IMR-90 (cell line): Measurements from ENCODE around the gene SOX21. TPM values are rescaled to one million over a fixed set of nuclear protein-coding genes. Genes with fewer than 3 reads are reported as not detected.

ENCODE experiments used
- ATAC-seq: fragments of 200-7000 bp; cut with Tn5 transposase; 2 replicates; pipeline ENCODE4 v1.9.1; 2020; ENCODE audit warnings: low read depth, mild to moderate bottlenecking, moderate library complexity
- BruUV-seq: library from RNA; stranded (reverse); fragments of 400-500 nt; replicated peaks from 2 replicates; lab custom pipeline; 2021; lab: Mats Ljungman, UMichigan
- CTCF ChIA-PET: fragments of 300-600 bp; formaldehyde crosslinking; extraction: SDS; loops from one replicate; lab custom pipeline; 2021; ENCODE audit warnings: antibody characterized with exemption; lab: Yijun Ruan, JAX
- POLR2A ChIA-PET: fragments of 300-600 bp; sonication (Branson Sonifier 250); formaldehyde crosslinking; loops from one replicate; lab custom pipeline; 2022; ENCODE audit warnings: antibody characterized with exemption; ENCODE audit not compliant: unreplicated experiment; lab: Charles Lee
- DNase-seq: peaks from one replicate; pipeline ENCODE4 v3.0.0; 2013
- H2AFZ ChIP-seq: replicated peaks from 2 replicates; pipeline ENCODE3; 2013; ENCODE audit warnings: low read length, mild to moderate bottlenecking; ENCODE audit not compliant: poor library complexity
- H2AK5ac ChIP-seq: 2 replicates; pipeline ENCODE4 v1.6.1; 2013; ENCODE audit warnings: low read depth, low read length, inconsistent platforms
- H2AK9ac ChIP-seq: replicated peaks from 2 replicates; pipeline ENCODE3; 2013; ENCODE audit warnings: mild to moderate bottlenecking, low read depth, low read length, moderate library complexity; ENCODE audit not compliant: poor library complexity
- H2BK120ac ChIP-seq: 2 replicates; pipeline ENCODE4 v1.6.1; 2013; ENCODE audit warnings: low read depth, low read length, inconsistent platforms
- H2BK15ac ChIP-seq: 3 replicates; pipeline ENCODE4 v1.6.1; 2013; ENCODE audit warnings: low read depth, low read length, inconsistent platforms
- H2BK20ac ChIP-seq: 2 replicates; pipeline ENCODE4 v1.6.1; 2013; ENCODE audit warnings: low read depth, mild to moderate bottlenecking, inconsistent platforms, low read length, moderate library complexity
- H2BK5ac ChIP-seq: 2 replicates; pipeline ENCODE4 v1.6.1; 2013; ENCODE audit warnings: mild to moderate bottlenecking, low read depth, low read length, inconsistent platforms; ENCODE audit not compliant: poor library complexity, severe bottlenecking
- H3K14ac ChIP-seq: replicated peaks from 2 replicates; pipeline ENCODE4 v1.6.1; 2013; ENCODE audit warnings: low read depth, low read length, inconsistent platforms
- H3K18ac ChIP-seq: 2 replicates; pipeline ENCODE4 v1.6.1; 2013; ENCODE audit warnings: low read depth, low read length, control low read depth
- H3K23ac ChIP-seq: 2 replicates; pipeline ENCODE4 v1.6.1; 2013; ENCODE audit warnings: low read depth, low read length, inconsistent platforms
- H3K27ac ChIP-seq: 2 replicates; pipeline ENCODE4 v1.5.1; 2013; ENCODE audit warnings: mild to moderate bottlenecking, control low read depth, low read length; ENCODE audit not compliant: insufficient read depth
- H3K27me3 ChIP-seq: 2 replicates; pipeline ENCODE4 v1.6.1; 2013; ENCODE audit warnings: low read length; ENCODE audit not compliant: control insufficient read depth, insufficient read depth
- H3K36me3 ChIP-seq: 2 replicates; pipeline ENCODE4 v1.6.1; 2013; ENCODE audit warnings: low read length, mixed read lengths; ENCODE audit not compliant: control insufficient read depth, insufficient read depth
- H3K4ac ChIP-seq: 2 replicates; pipeline ENCODE4 v1.6.1; 2013; ENCODE audit warnings: low read depth, low read length, inconsistent platforms
- H3K4me1 ChIP-seq: 2 replicates; pipeline ENCODE4 v1.6.1; 2013; ENCODE audit warnings: low read length, mixed read lengths; ENCODE audit not compliant: control insufficient read depth, insufficient read depth
- H3K4me2 ChIP-seq: 2 replicates; pipeline ENCODE4 v1.6.1; 2013; ENCODE audit warnings: low read depth, mild to moderate bottlenecking, control low read depth, low read length, moderate library complexity
- H3K4me3 ChIP-seq: 2 replicates; pipeline ENCODE4 v1.5.1; 2013; ENCODE audit warnings: low read depth, mild to moderate bottlenecking, control low read depth, low read length, moderate library complexity; ENCODE audit not compliant: insufficient read depth
- H3K56ac ChIP-seq: 2 replicates; pipeline ENCODE4 v1.6.1; 2013; ENCODE audit warnings: low read length, inconsistent platforms; ENCODE audit not compliant: insufficient read depth; ENCODE audit errors: extremely low read depth
- H3K79me1 ChIP-seq, 2 experiments: 2 replicates each; pipeline ENCODE4 v1.6.1; 2013; ENCODE audit warnings: low read length in 2 of 2, inconsistent platforms in 1 of 2, low read depth in 1 of 2
- H3K9ac ChIP-seq: 2 replicates; pipeline ENCODE4 v1.6.1; 2013; ENCODE audit warnings: low read depth, low read length, control low read depth
- H3K9me1 ChIP-seq: 2 replicates; pipeline ENCODE4 v1.6.1; 2013; ENCODE audit warnings: low read length, inconsistent platforms; ENCODE audit not compliant: insufficient read depth
- H3K9me3 ChIP-seq: 2 replicates; pipeline ENCODE4 v1.6.1; 2013; ENCODE audit warnings: low read length; ENCODE audit not compliant: control insufficient read depth, insufficient read depth
- H4K20me1 ChIP-seq: 2 replicates; pipeline ENCODE4 v1.6.1; 2013; ENCODE audit warnings: low read length, inconsistent platforms; ENCODE audit not compliant: insufficient read depth
- H4K5ac ChIP-seq: 2 replicates; pipeline ENCODE4 v1.6.1; 2013; ENCODE audit warnings: mild to moderate bottlenecking, low read depth, low read length, control low read depth
- H4K8ac ChIP-seq, 2 experiments: 2 replicates each; pipeline ENCODE4 v1.6.1; 2013; ENCODE audit warnings: low read depth in 2 of 2, low read length in 2 of 2, control low read depth in 1 of 2, inconsistent platforms in 1 of 2
- H4K91ac ChIP-seq: 2 replicates; pipeline ENCODE4 v1.6.1; 2013; ENCODE audit warnings: low read depth, low read length, inconsistent platforms; ENCODE audit not compliant: insufficient read depth
- CEBPB ChIP-seq: IDR thresholded peaks from 2 replicates; pipeline ENCODE4 v1.6.1; 2012; ENCODE audit warnings: low read depth, low read length, improper control_type of control experiment
- CHD1 ChIP-seq: IDR thresholded peaks from 2 replicates; pipeline ENCODE4 v1.6.1; 2012; ENCODE audit warnings: low read depth, low read length, improper control_type of control experiment
- POLR2A ChIP-seq: IDR thresholded peaks from 2 replicates; pipeline ENCODE4 v1.6.1; 2012; ENCODE audit warnings: mild to moderate bottlenecking, low read depth, low read length
- RCOR1 ChIP-seq: IDR thresholded peaks from 2 replicates; pipeline ENCODE4 v1.6.1; 2012; ENCODE audit warnings: mild to moderate bottlenecking, low read length, improper control_type of control experiment; ENCODE audit not compliant: insufficient replicate concordance
- WGBS, 2 experiments: methylation state at CpG; one replicate each; pipeline versions ENCODE4 v1.1.5 to v1.1.7; 2013; ENCODE audit warnings: missing lambda C conversion rate in 2 of 2; ENCODE audit not compliant: insufficient read length in 1 of 2; ENCODE audit errors: extremely low coverage in 2 of 2; 5-methylcytosine and 5-hydroxymethylcytosine counted together
- dilution Hi-C: fragments of 300-500 bp; cut with HindIII; formaldehyde crosslinking; loops from one replicate; pipeline ENCODE4 v1.14.3; 2018; ENCODE audit warnings: low sequenced_read_pairs; ENCODE audit not compliant: unreplicated experiment
- in situ Hi-C: fragments of 300-500 bp; cut with MboI; formaldehyde crosslinking; loops from 3 replicates; pipeline ENCODE4 v1.14.3; 2019; ENCODE audit warnings: low sequenced_read_pairs, inconsistent platforms, mixed read lengths
- intact Hi-C: fragments of 100-400 bp; cut with micrococcal nuclease; formaldehyde crosslinking; loops from 2 replicates; pipeline ENCODE4 v1.10.0; 2022
- polyA plus RNA-seq, 3 experiments: library from polyadenylated mRNA; depleted of rRNA; stranded (reverse); fragments of >200 nt; gene quantifications; 2 replicates each; pipeline ENCODE4 v1.2.3, GENCODE V29; 2012; ENCODE audit warnings: low replicate concordance in 1 of 3
- total RNA-seq: library from RNA; depleted of rRNA; stranded (reverse); fragments of >200 nt; gene quantifications from 2 replicates; pipeline ENCODE4 v1.2.3, GENCODE V29; 2012

SOX21 gene
- total and polyA plus RNA-seq, 2 of the 4 experiments (the other 2 are of a cell fraction): not detected

DNA sequence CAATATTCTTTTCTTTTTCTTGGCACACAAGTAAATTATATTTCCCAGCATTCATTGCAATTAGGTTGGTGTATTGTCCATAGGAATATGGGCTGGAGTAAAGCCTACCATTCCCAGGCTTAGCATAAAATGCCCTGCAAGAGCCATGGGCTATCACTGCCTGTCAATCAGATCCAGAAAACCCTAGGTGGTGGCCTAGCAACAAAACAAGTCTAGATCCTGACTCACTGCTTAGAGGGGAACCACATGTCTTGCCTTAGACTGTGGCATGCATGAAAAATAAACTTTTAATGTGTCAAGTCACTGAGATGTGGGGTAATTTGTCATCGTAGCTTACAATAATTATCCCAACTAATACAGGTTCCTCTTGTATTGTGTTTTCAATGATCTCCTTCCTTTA is 16.2 kb downstream of the SOX21 start:
- WGBS, 2 experiments: no CpG with 5 or more reads among the region's 1 CpG
- Histone ChIP-seq H3K79me1 (no peaks in the 10 kb centered on the region), H3K23ac (no peak overlapping the region), H2AK5ac (no peak overlapping the region), H4K91ac (no peak overlapping the region), H3K14ac (no peak overlapping the region), H3K4ac (no peak overlapping the region), H4K5ac (no peak overlapping the region), H2AFZ (no peak overlapping the region), H2BK20ac (no peak overlapping the region), H3K18ac (no peak overlapping the region), H3K9me1 (no peaks in the 10 kb centered on the region), H4K20me1 (no peaks in the 10 kb centered on the region), H2BK120ac (no peak overlapping the region), H3K56ac (no peak overlapping the region), H2BK5ac (no peak overlapping the region), H3K9ac (no peak overlapping the region), H3K36me3 (no peaks in the 10 kb centered on the region), H4K8ac (no peak overlapping the region), H3K4me3 (no peak overlapping the region), H2AK9ac (no peak overlapping the region), H3K4me2 (no peak overlapping the region), H3K27me3 (peaks cover 45% of the 10 kb centered on the region), H2BK15ac (no peak overlapping the region), H3K4me1 (no peaks in the 10 kb centered on the region), H3K27ac (no peak overlapping the region), H3K9me3 (peaks cover 2% of the 10 kb centered on the region; the same call in 1 of the 2 replicates)
- dilution Hi-C loops (no loop called here), in situ Hi-C loops (no loop called here), intact Hi-C loops (no loop called here)
- ChIA-PET POLR2A (no interaction called here), CTCF (no interaction called here)
- BruUV-seq: no TSS peak
- no peak for ATAC-seq
- DNase-seq: no peak
- no peak for TF ChIP-seq POLR2A
- TF ChIP-seq RCOR1: no peak
- no peak for TF ChIP-seq CHD1
- TF ChIP-seq CEBPB: no peak
